GM19043 (cell line): ENCODE results near the gene KCND3.

Source experiments
- ATAC-seq: cut with Tn5 transposase; IDR thresholded peaks from one replicate; pipeline ENCODE4 v1.9.1; 2021; ENCODE audit warnings: low read depth; ENCODE audit not compliant: unreplicated experiment

The KCND3 gene

GRCh38 chr1:111786669-111787207 lies 202.7 kb downstream of the KCND3 start:
- no peak for ATAC-seq

GRCh38 chr1:111784273-111784901 lies 205.1 kb downstream of the KCND3 start:
- no peak for ATAC-seq

GRCh38 chr1:111779546-111779945 lies 209.9 kb downstream of the KCND3 start:
- no peak for ATAC-seq

DNA sequence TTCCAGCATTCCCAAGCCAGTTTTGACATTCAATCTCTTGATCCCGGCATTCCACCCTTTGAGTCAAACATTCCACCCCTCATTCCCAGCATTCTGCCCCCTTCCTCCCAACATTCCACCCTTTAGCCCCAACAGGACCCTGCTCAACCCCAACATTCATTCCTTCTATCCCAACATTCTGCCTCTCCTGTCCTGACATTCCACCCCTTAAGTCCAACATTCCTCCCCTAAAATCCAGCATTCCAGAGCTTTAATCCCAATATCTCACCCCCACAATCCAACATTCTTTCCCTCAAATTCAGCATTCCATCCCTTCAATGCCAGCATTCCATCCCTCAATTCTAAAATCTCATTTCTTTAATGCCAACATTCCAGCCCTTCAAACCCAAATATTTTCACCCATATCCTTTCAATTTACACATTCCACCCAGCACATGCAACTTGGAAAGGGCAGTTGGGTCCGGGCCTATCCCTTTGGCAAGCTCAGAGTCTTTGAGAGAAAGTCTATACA lies 210.9 kb downstream of the KCND3 start:
- no peak for ATAC-seq

DNA sequence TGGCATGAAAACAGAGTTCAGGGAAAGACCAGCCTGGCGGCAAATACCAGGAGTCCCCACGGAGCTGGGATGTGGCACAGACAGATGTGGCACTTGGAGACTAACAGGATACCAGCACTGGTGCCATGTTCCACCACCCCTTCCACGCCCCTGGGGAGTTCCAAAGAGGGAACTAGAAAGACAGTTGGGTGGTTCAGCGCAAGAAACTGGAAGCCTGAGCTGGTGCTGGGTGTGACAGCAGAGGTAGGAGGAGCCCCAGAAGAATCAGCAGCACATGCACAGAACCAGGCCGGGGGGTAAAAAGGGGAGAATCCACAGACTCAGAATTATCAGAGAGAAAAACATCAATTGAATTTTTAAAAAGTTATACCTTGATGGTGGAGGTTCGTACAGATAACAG lies 211.4 kb downstream of the KCND3 start:
- ATAC-seq, result no peak

- ATAC-seq, result no peak
Measured at GRCh38 chr1:111777301-111777700, 212.2 kb downstream of the KCND3 start.

DNA sequence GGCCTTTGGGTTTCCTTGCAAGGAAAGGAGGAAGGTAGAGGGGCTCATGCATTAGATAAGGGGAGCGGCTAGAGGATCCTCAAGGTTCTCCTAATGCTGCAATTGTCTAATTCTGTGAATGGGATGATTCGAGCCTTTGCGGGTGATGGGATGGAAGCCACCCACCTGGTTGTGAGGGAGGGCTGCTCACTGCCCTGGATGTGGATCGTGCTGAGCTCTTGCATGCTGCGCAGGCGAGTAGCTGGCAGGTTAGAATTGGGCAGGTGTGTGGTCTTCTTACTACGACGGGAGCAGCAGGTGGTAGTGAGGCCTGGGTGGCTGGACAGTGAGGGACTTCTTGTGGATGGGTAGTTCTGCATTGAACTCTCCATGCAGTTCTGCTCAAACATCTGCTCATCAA lies 212.6 kb downstream of the KCND3 start:
- no peak for ATAC-seq

DNA sequence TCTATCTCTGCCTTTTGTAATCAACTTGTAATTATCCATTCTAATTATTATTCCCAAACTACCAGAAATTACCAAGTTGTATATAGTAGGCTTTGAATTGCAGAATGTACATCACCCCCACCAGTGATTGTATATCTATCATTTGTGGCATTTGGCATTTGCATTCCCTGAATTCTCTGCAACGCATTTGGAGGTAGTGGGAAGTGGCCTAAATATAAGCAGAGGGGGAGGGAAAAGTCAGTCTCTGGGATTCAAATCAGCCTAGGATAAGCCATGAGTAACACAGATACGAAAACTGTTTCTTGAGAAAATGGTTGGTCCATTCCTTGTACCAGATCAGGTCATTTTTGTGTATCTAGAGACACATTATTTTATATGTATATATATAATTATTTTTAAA lies 213.1 kb downstream of the KCND3 start:
- no peak for ATAC-seq

DNA sequence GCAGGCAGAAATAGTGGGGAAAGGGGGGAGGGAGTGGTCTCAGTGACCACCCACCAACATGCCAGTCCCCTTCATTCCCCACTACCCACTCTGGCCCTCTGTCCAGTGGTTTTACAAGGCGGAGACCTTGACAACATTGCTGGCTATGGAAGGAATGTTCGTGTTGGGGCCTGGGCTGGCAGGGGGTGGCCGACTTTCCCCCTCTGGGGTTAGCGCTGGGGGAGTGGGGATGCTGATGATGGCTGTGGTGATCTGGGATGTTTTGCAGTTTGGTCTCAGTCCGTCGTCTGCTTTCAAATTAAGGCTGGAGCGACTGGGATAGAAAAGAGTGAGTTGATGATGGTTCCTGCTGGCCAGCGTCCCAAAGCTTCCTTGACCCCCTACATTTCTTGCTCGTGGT lies 213.5 kb downstream of the KCND3 start:
- ATAC-seq, result no peak

GRCh38 chr1:111770916-111771315 lies 218.6 kb downstream of the KCND3 start:
- no peak for ATAC-seq

- no peak for ATAC-seq
Measured at GRCh38 chr1:111769517-111770146, 219.8 kb downstream of the KCND3 start.

DNA sequence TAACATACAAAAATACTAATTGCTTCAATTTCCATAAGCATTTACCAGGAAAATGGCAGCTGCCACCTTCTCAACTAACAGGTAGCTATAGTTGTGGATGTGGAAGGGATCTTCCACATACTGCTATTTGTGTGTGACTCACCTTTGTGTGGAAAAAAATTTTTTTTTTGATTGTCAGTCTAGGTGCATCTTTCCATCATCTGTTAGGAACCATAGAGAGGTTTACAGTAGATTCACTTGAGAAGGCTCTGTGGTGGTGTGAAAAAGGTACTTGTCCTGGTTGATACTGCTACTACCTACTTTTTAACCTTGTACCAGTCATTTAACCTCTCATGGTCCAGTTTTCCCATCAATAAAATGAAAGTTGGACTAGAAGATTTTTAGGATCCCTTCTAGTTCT lies 220.8 kb downstream of the KCND3 start:
- no peak for ATAC-seq

DNA sequence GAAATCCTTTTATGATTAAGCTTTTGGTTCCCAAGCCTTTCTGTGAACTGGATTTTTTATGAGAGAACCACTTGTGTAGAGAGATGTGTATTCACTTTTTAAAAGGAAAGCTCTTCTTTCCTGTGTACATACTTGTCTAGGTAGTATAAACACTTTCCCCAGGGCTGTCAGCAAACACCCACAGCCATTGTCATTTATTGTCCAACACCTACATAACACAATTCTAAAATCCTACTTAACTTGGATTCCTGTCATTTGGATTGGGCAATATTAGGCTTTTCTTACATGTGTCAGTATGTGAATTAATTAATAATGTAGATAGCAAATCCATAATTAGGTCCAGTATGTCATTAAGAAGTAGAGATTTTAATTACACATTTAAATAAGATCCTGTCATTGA lies 221.4 kb downstream of the KCND3 start:
- no peak for ATAC-seq

DNA sequence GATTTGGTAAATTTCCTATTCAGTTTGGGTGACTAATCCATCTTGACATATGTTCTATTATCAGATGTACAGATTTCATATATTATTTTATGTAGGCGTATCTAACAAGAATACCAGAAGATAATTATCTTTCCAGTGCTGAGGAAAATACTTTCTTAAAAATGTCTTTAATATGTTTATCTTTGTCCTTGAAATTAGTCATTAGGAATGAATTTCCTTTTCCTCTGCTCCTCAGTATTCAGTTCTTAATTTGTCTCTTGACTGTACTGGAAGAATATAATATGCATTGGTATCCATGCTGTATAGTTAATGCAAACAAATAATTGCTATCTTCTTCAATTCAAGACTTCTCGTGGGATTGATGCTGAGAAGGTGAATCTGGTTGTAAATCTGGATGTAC lies 227.1 kb downstream of the KCND3 start:
- no peak for ATAC-seq

DNA sequence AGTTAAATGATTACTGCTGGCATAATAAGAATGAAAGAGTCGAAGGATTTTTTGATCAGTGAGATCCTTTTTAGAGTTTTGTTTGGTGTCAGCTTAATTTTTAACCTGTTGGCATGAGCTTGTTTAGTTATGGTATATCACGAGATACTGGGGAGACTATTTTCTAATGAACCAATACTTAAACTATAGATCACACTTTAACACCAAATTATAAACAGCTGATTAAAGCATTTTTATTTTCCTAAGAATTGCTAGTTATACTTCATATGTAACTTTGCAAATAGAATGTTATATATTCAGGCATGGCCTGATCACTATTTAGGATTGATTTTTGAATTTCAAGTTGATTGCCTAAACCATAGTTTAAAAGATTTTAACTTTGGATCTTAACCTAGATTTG lies 227.8 kb downstream of the KCND3 start:
- ATAC-seq, result no peak

- no peak for ATAC-seq
Measured at GRCh38 chr1:111758373-111758772, 231.1 kb downstream of the KCND3 start.

GRCh38 chr1:111756124-111756513 lies 233.3 kb downstream of the KCND3 start:
- peak; percentile 13 for ATAC-seq

DNA sequence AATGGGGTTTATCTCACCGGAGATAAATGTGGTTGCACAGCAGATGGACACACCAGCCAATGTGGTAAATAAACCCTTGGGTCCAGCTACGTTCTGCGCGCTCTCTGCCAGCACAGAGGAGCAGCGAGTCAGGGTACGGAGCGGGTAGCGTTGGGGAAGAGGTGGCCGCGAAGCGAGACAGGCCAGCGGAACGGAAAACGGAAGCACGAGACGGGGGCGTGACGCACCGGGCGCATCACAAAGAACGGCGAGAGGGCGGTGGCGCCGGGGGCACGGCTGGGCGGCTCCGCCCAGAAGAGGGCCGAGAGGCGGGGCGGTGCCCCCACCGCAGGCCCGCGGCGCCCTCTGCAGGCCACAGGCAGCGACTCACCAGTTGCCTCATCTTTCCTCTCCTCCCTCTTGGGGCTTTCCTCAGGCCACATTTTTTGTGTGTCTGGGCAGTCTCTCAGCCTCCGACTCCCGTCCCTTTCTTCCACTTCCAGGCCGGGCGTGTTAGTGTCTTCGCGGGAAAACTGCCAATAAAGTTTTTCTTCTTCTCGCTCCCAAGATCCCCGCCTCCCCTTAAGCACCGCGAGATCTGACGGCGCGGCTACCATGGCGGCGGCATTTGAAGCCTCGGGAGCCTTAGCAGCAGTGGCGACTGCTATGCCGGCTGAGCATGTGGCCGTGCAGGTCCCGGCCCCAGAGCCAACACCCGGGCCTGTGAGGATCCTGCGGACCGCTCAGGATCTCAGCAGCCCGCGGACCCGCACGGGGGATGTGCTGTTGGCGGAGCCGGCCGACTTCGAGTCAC lies 233.9 kb downstream of the KCND3 start, which contains the start of gene DDX20:
Gene DDX20, plus strand, starts transcription at position 571 of the 793 bp plus-strand sequence. Its CDS starts 24 bp downstream, at position 595.
- peak; percentile 92 for ATAC-seq

DNA sequence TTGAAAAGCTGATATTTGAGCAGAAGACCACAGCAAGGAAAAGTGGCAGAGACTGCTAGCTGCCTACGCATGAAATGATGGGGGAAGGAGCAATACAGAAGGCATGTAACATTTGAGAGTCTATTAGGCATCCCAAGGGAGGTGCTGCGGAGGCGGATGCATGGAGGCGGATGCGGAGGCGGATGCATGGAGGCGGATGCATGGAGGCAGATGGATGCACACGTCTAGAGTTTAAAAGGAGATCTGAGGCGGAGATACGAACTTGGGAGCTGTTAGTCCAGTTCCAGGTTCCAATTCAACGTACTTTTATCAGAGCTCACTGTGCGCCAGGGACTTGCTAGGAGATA lies 234.5 kb downstream of the KCND3 start:
- no peak for ATAC-seq

GRCh38 chr1:111751906-111752575 lies 237.4 kb downstream of the KCND3 start:
- ATAC-seq, result no peak

- no peak for ATAC-seq
Measured at GRCh38 chr1:111750856-111751255, 238.6 kb downstream of the KCND3 start.
